B cell (primary cell): ENCODE results near the gene PLVAP. TPM values are rescaled to one million over a fixed set of nuclear protein-coding genes. Genes with fewer than 3 reads are reported as not detected.
A peak's percentile ranks its signal among the peaks of the same experiment; 100 is the strongest.

Experiments
- ATAC-seq: fragments of 200-7000 bp; cut with Tn5 transposase; one replicate; pipeline ENCODE4 v1.10.0; 2021; ENCODE audit warnings: low read depth, mild to moderate bottlenecking, moderate number of reproducible peaks, moderate library complexity
- CTCF ChIA-PET: fragments of 350-600 bp; sonication (Branson Sonifier 250); formaldehyde crosslinking; loops from one replicate; lab custom pipeline; 2021; ENCODE audit warnings: antibody characterized with exemption, inconsistent platforms; lab: Charles Lee
- POLR2A ChIA-PET: fragments of 350-600 bp; sonication (Branson Sonifier 250); formaldehyde crosslinking; loops from one replicate; lab custom pipeline; 2021; ENCODE audit warnings: antibody characterized with exemption; lab: Charles Lee
- DNase-seq: peaks from one replicate; pipeline ENCODE4 v3.0.0; 2013
- H2AFZ ChIP-seq: 2 replicates; pipeline ENCODE4 v1.6.1; 2012; ENCODE audit warnings: mild to moderate bottlenecking, low read depth, low read length; ENCODE audit not compliant: insufficient read depth, poor library complexity, severe bottlenecking
- H3K27ac ChIP-seq, 2 donors: 1 replicate in 1 of 2; 2 replicates in 1 of 2; pipeline ENCODE4 v1.5.1; 2012 to 2013; ENCODE audit warnings: low read length in 2 of 2, mild to moderate bottlenecking in 2 of 2, moderate library complexity in 1 of 2
- H3K27me3 ChIP-seq, 4 experiments: fragments of 200-600 bp in 1 of 4; sonication (generic) in 1 of 4; replicated peaks in 1 of 4; 1 replicate in 2 of 4; 2 replicates in 2 of 4; pipeline versions ENCODE4 v1.6.1 to v1.7.0; 2013 to 2016; ENCODE audit warnings: low read length in 3 of 4, mild to moderate bottlenecking in 2 of 4, mixed read lengths in 1 of 4, moderate library complexity in 1 of 4; ENCODE audit not compliant: insufficient read depth in 4 of 4, control insufficient read depth in 3 of 4; ENCODE audit errors: control extremely low read depth in 1 of 4
- H3K36me3 ChIP-seq, 2 experiments: replicated peaks in 1 of 2; 1 replicate in 1 of 2; 2 replicates in 1 of 2; pipeline versions ENCODE4 v1.6.1 to v1.7.1; 2013; ENCODE audit warnings: low read length in 1 of 2; ENCODE audit not compliant: insufficient read depth in 2 of 2, control insufficient read depth in 1 of 2; ENCODE audit errors: control extremely low read depth in 1 of 2, extremely low read depth in 1 of 2
- H3K4me1 ChIP-seq, 2 donors: fragments of 200-600 bp in 1 of 2; sonication (generic) in 1 of 2; 1 replicate in 1 of 2; 2 replicates in 1 of 2; pipeline versions ENCODE4 v1.5.1 to v1.6.1; 2013 to 2017; ENCODE audit warnings: low read length in 2 of 2; ENCODE audit not compliant: control insufficient read depth in 2 of 2, insufficient read depth in 2 of 2
- H3K4me2 ChIP-seq: replicated peaks from 2 replicates; pipeline ENCODE3; 2012; ENCODE audit warnings: mild to moderate bottlenecking, low read depth, low read length; ENCODE audit not compliant: poor library complexity, severe bottlenecking
- H3K4me3 ChIP-seq, 5 experiments: fragments of 200-600 bp in 1 of 5; sonication (generic) in 1 of 5; 1 replicate in 3 of 5; 2 replicates in 2 of 5; pipeline versions ENCODE4 v1.5.1 to v1.7.0; 2011 to 2016; ENCODE audit warnings: low read length in 4 of 5, mild to moderate bottlenecking in 4 of 5, low read depth in 2 of 5, control low read depth in 1 of 5, moderate library complexity in 1 of 5; ENCODE audit not compliant: insufficient read depth in 1 of 5; ENCODE audit errors: control extremely low read depth in 1 of 5, extremely low read depth in 1 of 5
- H3K79me2 ChIP-seq: fragments of 200-600 bp; sonication (generic); one replicate; pipeline ENCODE4 v1.6.0; 2016; ENCODE audit warnings: low read length; ENCODE audit not compliant: control insufficient read depth, insufficient read depth
- H3K9ac ChIP-seq: fragments of 200-600 bp; sonication (generic); 2 replicates; pipeline ENCODE4 v1.6.1; 2017; ENCODE audit warnings: mild to moderate bottlenecking, low read length, moderate library complexity
- H3K9me3 ChIP-seq, 3 donors: one replicate each; pipeline versions ENCODE4 v1.6.1 to v1.7.1; 2013; ENCODE audit warnings: low read length in 2 of 3; ENCODE audit not compliant: control insufficient read depth in 2 of 3, insufficient read depth in 1 of 3; ENCODE audit errors: control extremely low read depth in 1 of 3
- H4K20me1 ChIP-seq: 2 replicates; pipeline ENCODE4 v1.6.0; 2012; ENCODE audit warnings: mild to moderate bottlenecking, low read length; ENCODE audit not compliant: insufficient read depth, control insufficient read depth, poor library complexity, severe bottlenecking
- H3K27ac Mint-ChIP-seq: one replicate; pipeline ENCODE4 v1.8.0; 2021; ENCODE audit warnings: mixed read lengths
- H3K27me3 Mint-ChIP-seq: one replicate; pipeline ENCODE4 v1.8.0; 2021; ENCODE audit warnings: mixed read lengths
- H3K4me1 Mint-ChIP-seq: one replicate; pipeline ENCODE4 v1.8.0; 2021; ENCODE audit warnings: mixed read lengths
- H3K4me3 Mint-ChIP-seq: one replicate; pipeline ENCODE4 v1.8.0; 2021; ENCODE audit warnings: mixed read lengths
- H3K9me3 Mint-ChIP-seq: one replicate; pipeline ENCODE4 v1.8.0; 2022; ENCODE audit warnings: mixed read lengths; ENCODE audit not compliant: insufficient read depth
- CTCF ChIP-seq: fragments of 200-600 bp; IDR thresholded peaks from one replicate; pipeline ENCODE4 v1.8.0; 2022; ENCODE audit warnings: antibody characterized with exemption, mild to moderate bottlenecking
- EZH2 ChIP-seq: IDR thresholded peaks from 2 replicates; pipeline ENCODE4 v1.6.1; 2012; ENCODE audit warnings: borderline replicate concordance, low read depth, mild to moderate bottlenecking, moderate library complexity, low read length; ENCODE audit not compliant: insufficient read depth, poor library complexity, severe bottlenecking
- WGBS: methylation state at CpG from one replicate; pipeline ENCODE4 v1.1.5; 2013; ENCODE audit warnings: missing lambda C conversion rate; ENCODE audit not compliant: insufficient coverage; 5-methylcytosine and 5-hydroxymethylcytosine counted together
- intact Hi-C: fragments of 100-400 bp; cut with micrococcal nuclease; formaldehyde crosslinking; loops from one replicate; pipeline ENCODE4 v1.10.0; 2022
- polyA plus RNA-seq: library from polyadenylated mRNA; depleted of rRNA; stranded (reverse); fragments of >200 nt; gene quantifications from 2 replicates; pipeline ENCODE4 v1.2.3, GENCODE V29; 2012
- total RNA-seq, 2 donors: library from RNA; stranded (reverse); fragments of 120-200 nt in 1 of 2; gene quantifications; 1 replicate in 1 of 2; 2 replicates in 1 of 2; pipeline versions ENCODE4 v1.2.3 to v1.2.4, GENCODE V29; 2013 to 2022

Gene PLVAP
- total and polyA plus RNA-seq, 2 donors (not counting 1 experiment from before 2014, with no cell fraction given) = 0.06 TPM; not detected in 1

DNA sequence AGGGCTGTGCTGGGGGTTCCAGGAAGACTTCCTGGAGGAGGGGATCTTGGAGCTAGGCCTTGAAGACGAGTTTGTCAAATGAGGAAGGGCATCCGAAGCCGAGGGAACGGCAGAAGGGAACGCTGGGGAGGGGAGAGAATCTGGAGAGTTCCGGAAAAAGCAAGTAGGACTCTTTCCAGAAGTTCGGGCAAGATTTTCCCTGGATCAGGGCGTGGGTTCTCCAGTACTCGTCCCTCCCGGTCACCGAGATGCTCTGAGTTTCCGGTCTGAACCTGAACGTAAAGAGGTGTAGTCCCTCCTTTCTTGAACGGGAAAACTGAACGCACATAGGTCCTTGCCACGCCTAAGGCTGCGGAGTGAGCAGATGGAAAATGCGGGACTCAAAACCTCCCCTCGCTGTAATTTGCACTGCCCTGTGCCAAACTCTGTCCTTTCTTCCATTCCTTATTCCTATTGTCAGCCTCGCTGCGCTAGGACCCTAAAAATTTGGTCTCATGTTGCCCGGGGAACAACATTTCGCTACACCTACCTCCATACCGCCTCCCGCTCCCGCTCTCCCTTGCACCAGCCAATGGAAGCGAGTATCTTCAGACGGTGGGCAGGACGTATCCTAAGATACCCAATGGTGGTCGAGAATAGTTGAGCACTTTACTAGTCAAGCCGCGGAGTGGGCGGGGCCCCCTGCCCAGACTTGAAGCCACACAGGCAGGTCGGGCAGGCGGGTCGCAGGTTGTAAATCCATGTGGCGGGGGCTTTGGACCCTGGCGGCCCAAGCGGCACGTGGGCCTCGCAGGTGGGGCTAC, 40.1 kb downstream of the PLVAP start, which contains the start of gene GTPBP3:
GTPBP3 (plus strand) TSS at position 682 of the 803 bp plus-strand sequence; CDS start at position 741, 59 bp downstream.
- CTCF ChIA-PET = interaction anchor here (1.0 kb wide), 1 partner anchor 32 kb away, joined by 4 read pairs; no protein-coding TSS in a partner anchor
- H4K20me1 ChIP-seq = no peaks in the 10 kb centered on the region
- H3K9me3 Mint-ChIP-seq = no peaks in the 10 kb centered on the region
- H3K27ac Mint-ChIP-seq = peak within 1 kb of the TSS; percentile 92
- peaks cover 40% of the 10 kb centered on the region for H3K4me1 Mint-ChIP-seq
- POLR2A ChIA-PET = no interaction called here
- peaks cover 9% of the 10 kb centered on the region for H3K79me2 ChIP-seq
- TF ChIP-seq CTCF (no peak), EZH2 (no peak)
- peak within 1 kb of the TSS; percentile 39 to 85 for H3K27ac ChIP-seq
- H3K9me3 ChIP-seq = peaks cover 0 to 10% (median 0%) of the 10 kb centered on the region in 3 donors
- H3K27me3 Mint-ChIP-seq = no peaks in the 10 kb centered on the region
- no peaks in the 10 kb centered on the region for H3K36me3 ChIP-seq
- intact Hi-C loops = loop anchor here (1.0 kb wide), 7 partner anchors 28 to 132 kb away; partner anchors contain the start of genes BABAM1, BST2, DDA1 and USE1
- H3K4me2 ChIP-seq = peak within 1 kb of the TSS; percentile 99
- H3K4me3 ChIP-seq = peak within 1 kb of the TSS; percentile 55 to 97 (median 85)
- peaks cover 19 to 33% of the 10 kb centered on the region in 2 donors for H3K4me1 ChIP-seq
- DNase-seq (peak; percentile 97), ATAC-seq (peak; percentile 88)
- H3K4me3 Mint-ChIP-seq = peak within 1 kb of the TSS; percentile 92
- peak within 1 kb of the TSS; percentile 100 for H2AFZ ChIP-seq
- WGBS = under 1% methylated on average over 41 of the region's 41 CpGs
- H3K27me3 ChIP-seq = peaks cover 0 to 6% (median 0%) of the 10 kb centered on the region in 4 experiments
- H3K9ac ChIP-seq = peak within 1 kb of the TSS; percentile 90
